ENCODE measurements around the gene ROR1. TPM values are rescaled to one million over a fixed set of nuclear protein-coding genes. Genes with fewer than 3 reads are reported as not detected.
A peak's percentile ranks its signal among the peaks of the same experiment; 100 is the strongest.

The ROR1 gene
- total and polyA plus RNA-seq, 2 of the 4 experiments (the other 2 are of a cell fraction): 4.4 to 10.0 TPM

- intact Hi-C loops (cut with micrococcal nuclease) (no loop called here), in situ Hi-C loops (cut with MboI; ENCODE audit: low sequenced_read_pairs) (no loop called here), dilution Hi-C loops (cut with HindIII; ENCODE audit: low sequenced_read_pairs, unreplicated experiment) (no loop called here)
- ATAC-seq (ENCODE audit: low read depth) (peak; percentile 78), DNase-seq (peak; percentile 51)
- no peak for TF ChIP-seq POLR2A (IDR thresholded peaks at IDR 0.05; ENCODE audit: low read depth, low read length)
- TF ChIP-seq CHD1 (IDR thresholded peaks at IDR 0.05; ENCODE audit: low read depth, low read length): no peak
- TF ChIP-seq RCOR1 (IDR thresholded peaks at IDR 0.05; ENCODE audit: insufficient replicate concordance, low read length): no peak
- H3K27me3 ChIP-seq (ENCODE audit: control insufficient read depth, insufficient read depth, low read length): no peaks in the 10 kb centered on the region
- ChIA-PET POLR2A (ENCODE audit: unreplicated experiment) (no interaction called here), CTCF (no interaction called here)
- no peak overlapping the region for H2BK20ac ChIP-seq (ENCODE audit: low read depth, low read length)
- H4K91ac ChIP-seq (ENCODE audit: insufficient read depth, low read depth, low read length): no peak overlapping the region
- no peak overlapping the region for H2BK15ac ChIP-seq (ENCODE audit: low read depth, low read length)
- no peak overlapping the region for H3K23ac ChIP-seq (ENCODE audit: low read depth, low read length)
- H3K79me1 ChIP-seq (ENCODE audit: low read depth in 1 of 2, low read length in 2 of 2): no peaks in the 10 kb centered on the region
- no peak overlapping the region for H3K4me2 ChIP-seq (ENCODE audit: low read depth, low read length)
- H2BK5ac ChIP-seq (ENCODE audit: low read depth, low read length, poor library complexity, severe bottlenecking): no peak overlapping the region
- no peak overlapping the region for H4K8ac ChIP-seq (ENCODE audit: low read depth in 2 of 2, low read length in 2 of 2)
- no peaks in the 10 kb centered on the region for H3K9me3 ChIP-seq (ENCODE audit: control insufficient read depth, insufficient read depth, low read length)
- no TSS peak for BruUV-seq (replicated peaks)
- no peaks in the 10 kb centered on the region for H4K20me1 ChIP-seq (ENCODE audit: insufficient read depth, low read length)
- no peak overlapping the region for H3K56ac ChIP-seq (ENCODE audit: extremely low read depth, insufficient read depth, low read length)
- no peak overlapping the region for H3K18ac ChIP-seq (ENCODE audit: low read depth, low read length)
- H4K5ac ChIP-seq (ENCODE audit: low read depth, low read length): no peak overlapping the region
- H3K9me1 ChIP-seq (ENCODE audit: insufficient read depth, low read length): no peaks in the 10 kb centered on the region
- H2AK5ac ChIP-seq (ENCODE audit: low read depth, low read length): no peak overlapping the region
- no peak overlapping the region for H3K4me3 ChIP-seq (ENCODE audit: insufficient read depth, low read depth, low read length)
- no peak overlapping the region for H2BK120ac ChIP-seq (ENCODE audit: low read depth, low read length)
- no peak overlapping the region for H3K9ac ChIP-seq (ENCODE audit: low read depth, low read length)
- H3K14ac ChIP-seq (replicated peaks; ENCODE audit: low read depth, low read length): no peak overlapping the region
- no peak overlapping the region for H2AK9ac ChIP-seq (replicated peaks; ENCODE audit: low read depth, low read length, poor library complexity)
- peaks cover 5% of the 10 kb centered on the region for H3K4me1 ChIP-seq (ENCODE audit: control insufficient read depth, insufficient read depth, low read length)
- no peak overlapping the region for H2AFZ ChIP-seq (replicated peaks; ENCODE audit: low read length, poor library complexity)
- no CpG with 5 or more reads among the region's 2 CpGs for WGBS, 2 experiments (ENCODE audit: extremely low coverage in 2 of 2, insufficient read length in 1 of 2)
- no peak overlapping the region for H3K4ac ChIP-seq (ENCODE audit: low read depth, low read length)
- no peak overlapping the region for H3K27ac ChIP-seq (ENCODE audit: insufficient read depth, low read length)
- H3K36me3 ChIP-seq (ENCODE audit: control insufficient read depth, insufficient read depth, low read length): no peaks in the 10 kb centered on the region
These were observed 213.3 kb downstream of the ROR1 start for GRCh38 chr1:63987014-63987627.
